GM23338 (cell line): Measurements from ENCODE around the gene CYTIP. TPM values are rescaled to one million over a fixed set of nuclear protein-coding genes. Genes with fewer than 3 reads are reported as not detected.

ENCODE experiments used
- ATAC-seq: fragments of 200-7000 bp; cut with Tn5 transposase; 3 replicates; pipeline ENCODE4 v1.9.1; 2020
- DNase-seq: peaks from one replicate; pipeline ENCODE4 v3.0.0-alpha.2; 2015; ENCODE audit warnings: low spot score
- H2AFZ ChIP-seq: fragments of 200-600 bp; sonication (generic); 2 replicates; pipeline ENCODE4 v1.8.0; 2016; ENCODE audit warnings: antibody characterized with exemption, mild to moderate bottlenecking, moderate library complexity
- H3F3A ChIP-seq: fragments of 200-600 bp; sonication (generic); replicated peaks from 2 replicates; pipeline ENCODE4 v1.8.0; 2017; ENCODE audit warnings: antibody characterized with exemption, mixed run types, low read depth
- H3K27ac ChIP-seq: fragments of 200-600 bp; sonication (generic); 2 replicates; pipeline ENCODE4 v1.6.1; 2016; ENCODE audit warnings: low read depth
- H3K27me3 ChIP-seq: fragments of 200-600 bp; sonication (generic); 2 replicates; pipeline ENCODE4 v1.8.0; 2016; ENCODE audit warnings: mild to moderate bottlenecking, mixed run types, moderate library complexity; ENCODE audit not compliant: insufficient read depth
- H3K36me3 ChIP-seq: fragments of 200-600 bp; sonication (generic); 2 replicates; pipeline ENCODE4 v1.8.0; 2016; ENCODE audit warnings: mild to moderate bottlenecking; ENCODE audit not compliant: insufficient read depth
- H3K4me1 ChIP-seq: fragments of 200-600 bp; sonication (generic); 2 replicates; pipeline ENCODE4 v1.8.0; 2016; ENCODE audit warnings: mild to moderate bottlenecking, moderate library complexity; ENCODE audit not compliant: insufficient read depth
- H3K4me2 ChIP-seq: fragments of 200-600 bp; sonication (generic); 2 replicates; pipeline ENCODE4 v1.7.1; 2017; ENCODE audit warnings: mixed run types
- H3K4me3 ChIP-seq: fragments of 200-600 bp; sonication (generic); 2 replicates; pipeline ENCODE4 v1.6.1; 2016; ENCODE audit warnings: mixed run types
- H3K79me2 ChIP-seq: fragments of 200-600 bp; sonication (generic); replicated peaks from 2 replicates; pipeline ENCODE4 v1.8.0; 2017; ENCODE audit warnings: mild to moderate bottlenecking; ENCODE audit not compliant: insufficient read depth
- H3K9me2 ChIP-seq: fragments of 200-600 bp; sonication (generic); 2 replicates; pipeline ENCODE4 v1.8.0; 2017; ENCODE audit not compliant: insufficient read depth
- H4K20me1 ChIP-seq: fragments of 200-600 bp; sonication (generic); replicated peaks from 2 replicates; pipeline ENCODE4 v1.8.0; 2017; ENCODE audit warnings: mild to moderate bottlenecking; ENCODE audit not compliant: insufficient read depth
- H3K27ac Mint-ChIP-seq: 2 replicates; pipeline ENCODE4 v1.8.0; 2020; ENCODE audit warnings: inconsistent platforms, mild to moderate bottlenecking, moderate library complexity, mixed read lengths
- H3K27me3 Mint-ChIP-seq: 3 replicates; pipeline ENCODE4 v1.8.0; 2022; ENCODE audit warnings: low read depth, mild to moderate bottlenecking, moderate library complexity, mixed read lengths, inconsistent platforms; ENCODE audit not compliant: insufficient read depth, poor library complexity
- H3K36me3 Mint-ChIP-seq: 3 replicates; pipeline ENCODE4 v1.8.0; 2021; ENCODE audit warnings: low read depth, mild to moderate bottlenecking, inconsistent platforms, moderate library complexity, mixed read lengths
- H3K4me1 Mint-ChIP-seq: 3 replicates; pipeline ENCODE4 v1.8.0; 2020; ENCODE audit warnings: mild to moderate bottlenecking, inconsistent platforms, mixed read lengths
- H3K4me3 Mint-ChIP-seq: 3 replicates; pipeline ENCODE4 v1.8.0; 2021; ENCODE audit warnings: moderate library complexity, mild to moderate bottlenecking, inconsistent platforms, mixed read lengths
- H3K9me3 Mint-ChIP-seq: 3 replicates; pipeline ENCODE4 v1.8.0; 2020; ENCODE audit warnings: moderate library complexity, mild to moderate bottlenecking, inconsistent platforms, mixed read lengths
- CREB1 ChIP-seq: fragments of 250-450 bp; sonication (Bioruptor Pico); IDR thresholded peaks from 2 replicates; pipeline ENCODE4 v1.5.0; 2020; ENCODE audit warnings: low read depth, mild to moderate bottlenecking, moderate library complexity
- EZH2 ChIP-seq: fragments of 200-600 bp; sonication (generic); IDR thresholded peaks from one replicate; pipeline ENCODE4 v1.8.0; 2017; ENCODE audit warnings: antibody characterized with exemption, mild to moderate bottlenecking, low read depth; ENCODE audit not compliant: unreplicated experiment
- EZH2phosphoT487 ChIP-seq: fragments of 200-600 bp; sonication (generic); IDR thresholded peaks from one replicate; pipeline ENCODE4 v1.8.1; 2018; ENCODE audit warnings: antibody characterized with exemption; ENCODE audit not compliant: unreplicated experiment
- JUNB ChIP-seq: IDR thresholded peaks from one replicate; pipeline ENCODE4 v1.6.1; 2016; ENCODE audit warnings: antibody characterized with exemption; ENCODE audit not compliant: unreplicated experiment
- NANOG ChIP-seq: IDR thresholded peaks from 2 replicates; pipeline ENCODE4 v1.6.1; 2016; ENCODE audit warnings: antibody characterized with exemption, borderline replicate concordance
- POLR2AphosphoS5 ChIP-seq: IDR thresholded peaks from 2 replicates; pipeline ENCODE4 v1.6.1; 2016; ENCODE audit warnings: antibody characterized with exemption, low read depth
- STAT1 ChIP-seq: IDR thresholded peaks from one replicate; pipeline ENCODE4 v1.6.1; 2016; ENCODE audit warnings: antibody characterized with exemption; ENCODE audit not compliant: unreplicated experiment
- ZNF114 ChIP-seq: fragments of 250-450 bp; sonication (Bioruptor Pico); IDR thresholded peaks from 2 replicates; pipeline ENCODE4 v1.5.0; 2020; ENCODE audit warnings: mild to moderate bottlenecking, moderate library complexity
- polyA plus RNA-seq: library from polyadenylated mRNA; unstranded; fragments of >200 nt; fragmentation: Nextera tagmentation; extraction: Ambion mirVana; gene quantifications from 2 replicates; pipeline ENCODE4 v1.2.1, GENCODE V29; 2016
- total RNA-seq: library from RNA; depleted of rRNA; stranded (reverse); fragments of >200 nt; shearing (Covaris generic); gene quantifications from 2 replicates; pipeline ENCODE4 v1.2.3, GENCODE V29; 2014
- TF ChIP-seq, protein P1 (sequence below), 2 experiments: fragments of 200-600 bp in 1 of 2; sonication (generic) in 1 of 2; conservative IDR thresholded peaks; 2 replicates each; pipeline versions ENCODE4 v1.5.1 to v1.6.1; 2016 to 2017; ENCODE audit warnings: antibody characterized with exemption in 2 of 2, low read depth in 2 of 2, mild to moderate bottlenecking in 2 of 2, moderate library complexity in 1 of 2
- TF ChIP-seq, protein P2 (sequence below): IDR thresholded peaks from 2 replicates; pipeline ENCODE4 v1.6.1; 2016; ENCODE audit warnings: antibody characterized with exemption

The CYTIP gene
- total and polyA plus RNA-seq, 2 experiments from 2014 or later: not detected

DNA sequence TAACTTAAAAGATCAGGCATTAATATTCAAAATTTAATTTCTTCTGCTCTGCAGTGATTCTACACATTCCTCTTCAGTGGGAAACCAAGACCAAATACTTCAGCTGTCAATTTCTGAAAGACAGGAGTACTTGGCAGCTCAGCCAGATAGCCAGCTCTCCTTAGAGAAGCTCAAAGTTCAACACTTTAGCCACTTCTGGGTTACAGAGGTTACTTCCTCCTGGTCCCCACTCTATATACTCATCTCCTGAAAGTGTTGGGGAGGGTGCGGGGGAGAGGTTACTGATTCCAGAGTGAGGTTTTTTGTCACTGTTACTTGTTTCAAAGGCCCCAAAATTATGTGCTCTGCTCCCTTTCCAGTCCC lies 4.1 kb downstream of the CYTIP start:
- H3K27me3 ChIP-seq: no peaks in the 10 kb centered on the region
- H3K36me3 ChIP-seq: no peaks in the 10 kb centered on the region
- DNase-seq (no peak), ATAC-seq (no peak)
- peaks cover 1% of the 10 kb centered on the region for H3K27me3 Mint-ChIP-seq
- H3K9me2 ChIP-seq: no peaks in the 10 kb centered on the region
- H3K9me3 Mint-ChIP-seq: no peaks in the 10 kb centered on the region
- no peak overlapping the region for H3K27ac Mint-ChIP-seq
- H3K4me3 Mint-ChIP-seq: no peak overlapping the region
- no peaks in the 10 kb centered on the region for H3F3A ChIP-seq
- H3K4me1 Mint-ChIP-seq: peaks cover 2% of the 10 kb centered on the region; the same call in 2 of the 3 replicates
- H3K79me2 ChIP-seq: no peaks in the 10 kb centered on the region
- H3K4me3 ChIP-seq: no peak overlapping the region
- no peaks in the 10 kb centered on the region for H4K20me1 ChIP-seq
- H3K4me2 ChIP-seq: no peak overlapping the region
- H3K36me3 Mint-ChIP-seq: no peaks in the 10 kb centered on the region
- H2AFZ ChIP-seq: no peak overlapping the region
- no peak overlapping the region for H3K27ac ChIP-seq
- TF ChIP-seq EZH2phosphoT487 (no peak), ZNF114 (no peak), JUNB (no peak), POLR2AphosphoS5 (no peak)
- TF ChIP-seq, protein P1, sequence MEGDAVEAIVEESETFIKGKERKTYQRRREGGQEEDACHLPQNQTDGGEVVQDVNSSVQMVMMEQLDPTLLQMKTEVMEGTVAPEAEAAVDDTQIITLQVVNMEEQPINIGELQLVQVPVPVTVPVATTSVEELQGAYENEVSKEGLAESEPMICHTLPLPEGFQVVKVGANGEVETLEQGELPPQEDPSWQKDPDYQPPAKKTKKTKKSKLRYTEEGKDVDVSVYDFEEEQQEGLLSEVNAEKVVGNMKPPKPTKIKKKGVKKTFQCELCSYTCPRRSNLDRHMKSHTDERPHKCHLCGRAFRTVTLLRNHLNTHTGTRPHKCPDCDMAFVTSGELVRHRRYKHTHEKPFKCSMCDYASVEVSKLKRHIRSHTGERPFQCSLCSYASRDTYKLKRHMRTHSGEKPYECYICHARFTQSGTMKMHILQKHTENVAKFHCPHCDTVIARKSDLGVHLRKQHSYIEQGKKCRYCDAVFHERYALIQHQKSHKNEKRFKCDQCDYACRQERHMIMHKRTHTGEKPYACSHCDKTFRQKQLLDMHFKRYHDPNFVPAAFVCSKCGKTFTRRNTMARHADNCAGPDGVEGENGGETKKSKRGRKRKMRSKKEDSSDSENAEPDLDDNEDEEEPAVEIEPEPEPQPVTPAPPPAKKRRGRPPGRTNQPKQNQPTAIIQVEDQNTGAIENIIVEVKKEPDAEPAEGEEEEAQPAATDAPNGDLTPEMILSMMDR (conservative IDR thresholded peaks at IDR 0.05; ENCODE audit: low read depth in 2 of 2): no peak
- no peaks in the 10 kb centered on the region for H3K4me1 ChIP-seq

DNA sequence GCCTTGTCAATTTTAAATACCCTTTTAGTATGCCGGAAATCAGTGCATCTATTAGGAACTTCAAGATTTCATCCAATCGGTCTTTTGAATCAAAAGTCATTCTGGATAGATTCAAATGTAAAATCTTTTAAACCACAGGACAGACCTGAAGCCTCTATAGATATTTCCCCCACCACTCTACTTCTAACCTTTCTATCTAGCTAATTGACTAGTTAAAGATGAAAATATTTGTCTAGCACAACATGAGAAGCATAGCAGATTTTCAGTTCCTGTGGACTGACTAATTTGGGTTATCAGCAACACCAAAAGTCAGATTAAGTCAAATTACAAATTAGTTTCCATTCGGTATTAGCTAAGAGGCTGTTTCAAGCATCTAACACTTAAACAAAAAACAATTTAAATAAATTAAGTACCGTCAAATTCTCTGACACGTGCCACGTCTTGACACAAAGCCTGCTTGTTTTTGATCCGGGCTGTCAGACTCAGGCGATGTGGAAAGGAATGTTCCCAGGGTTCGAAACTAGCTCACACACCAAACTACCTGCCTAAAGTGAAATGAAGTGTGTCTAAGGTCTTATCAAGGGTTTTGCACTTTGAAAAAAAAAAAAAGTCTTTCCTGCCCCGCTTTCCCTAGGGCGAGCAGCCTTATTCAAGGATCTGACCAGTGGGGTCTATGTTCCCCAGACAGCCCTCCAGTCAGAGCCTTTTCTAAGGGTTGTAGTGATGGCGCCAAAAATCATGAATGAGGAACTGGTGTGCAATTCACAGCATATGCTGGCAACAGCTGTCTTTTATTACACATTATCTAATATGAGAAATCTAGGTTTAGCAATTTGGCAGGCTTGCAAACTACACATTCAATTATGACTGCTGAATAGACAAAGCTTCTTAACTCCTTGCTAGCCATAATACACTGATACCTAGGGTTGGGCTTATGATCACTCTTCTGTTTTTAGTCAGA lies 4.7 kb downstream of the CYTIP start:
- ATAC-seq (no peak), DNase-seq (no peak)
- H3K27ac Mint-ChIP-seq: no peak overlapping the region
- H3K9me3 Mint-ChIP-seq: no peaks in the 10 kb centered on the region
- Histone ChIP-seq H3K27me3 (no peaks in the 10 kb centered on the region), H2AFZ (no peak overlapping the region; the same call in 1 of the 2 replicates), H3K27ac (no peak overlapping the region), H3F3A (no peaks in the 10 kb centered on the region), H4K20me1 (no peaks in the 10 kb centered on the region), H3K4me1 (no peaks in the 10 kb centered on the region), H3K4me3 (no peak overlapping the region), H3K36me3 (no peaks in the 10 kb centered on the region), H3K79me2 (no peaks in the 10 kb centered on the region), H3K4me2 (no peak overlapping the region), H3K9me2 (no peaks in the 10 kb centered on the region)
- no peaks in the 10 kb centered on the region for H3K36me3 Mint-ChIP-seq
- no peak for TF ChIP-seq EZH2
- TF ChIP-seq EZH2phosphoT487: no peak
- TF ChIP-seq POLR2AphosphoS5: no peak
- no peak overlapping the region for H3K4me3 Mint-ChIP-seq
- H3K4me1 Mint-ChIP-seq: peaks cover 2% of the 10 kb centered on the region; the same call in 2 of the 3 replicates
- H3K27me3 Mint-ChIP-seq: peaks cover 3% of the 10 kb centered on the region

DNA sequence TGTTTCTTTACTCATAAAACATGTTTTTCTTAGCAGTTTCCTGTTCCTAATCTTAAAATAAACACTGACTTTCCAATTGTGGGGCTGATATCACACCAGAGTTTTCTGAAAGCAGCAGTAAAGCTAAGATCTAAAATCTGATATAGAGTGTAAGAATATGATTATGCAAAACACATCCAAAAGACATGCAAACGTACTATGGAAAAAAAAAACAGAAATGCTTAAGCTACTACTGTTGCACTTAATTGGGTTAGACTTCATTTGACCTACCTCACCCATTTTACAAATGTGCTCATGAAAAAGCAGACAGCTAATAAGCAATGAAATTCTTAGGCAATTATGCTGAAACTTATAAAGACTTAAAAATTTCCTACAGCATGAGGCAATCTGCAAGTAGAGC lies 10.5 kb downstream of the CYTIP start:
- Histone ChIP-seq H3K9me2 (no peaks in the 10 kb centered on the region; the same call in 1 of the 2 replicates), H4K20me1 (no peaks in the 10 kb centered on the region), H3K27ac (no peak overlapping the region), H3K4me2 (no peak overlapping the region), H3K79me2 (no peaks in the 10 kb centered on the region), H3K27me3 (no peaks in the 10 kb centered on the region), H3K36me3 (no peaks in the 10 kb centered on the region), H3K4me1 (no peaks in the 10 kb centered on the region), H3K4me3 (no peak overlapping the region), H3F3A (no peaks in the 10 kb centered on the region), H2AFZ (no peak overlapping the region)
- peaks cover 7% of the 10 kb centered on the region for H3K4me1 Mint-ChIP-seq
- no peak for DNase-seq
- H3K27ac Mint-ChIP-seq: no peak overlapping the region
- ATAC-seq: no peak
- H3K9me3 Mint-ChIP-seq: no peaks in the 10 kb centered on the region
- peaks cover 3% of the 10 kb centered on the region for H3K27me3 Mint-ChIP-seq
- no peaks in the 10 kb centered on the region for H3K36me3 Mint-ChIP-seq
- no peak overlapping the region for H3K4me3 Mint-ChIP-seq
- TF ChIP-seq, protein P2, sequence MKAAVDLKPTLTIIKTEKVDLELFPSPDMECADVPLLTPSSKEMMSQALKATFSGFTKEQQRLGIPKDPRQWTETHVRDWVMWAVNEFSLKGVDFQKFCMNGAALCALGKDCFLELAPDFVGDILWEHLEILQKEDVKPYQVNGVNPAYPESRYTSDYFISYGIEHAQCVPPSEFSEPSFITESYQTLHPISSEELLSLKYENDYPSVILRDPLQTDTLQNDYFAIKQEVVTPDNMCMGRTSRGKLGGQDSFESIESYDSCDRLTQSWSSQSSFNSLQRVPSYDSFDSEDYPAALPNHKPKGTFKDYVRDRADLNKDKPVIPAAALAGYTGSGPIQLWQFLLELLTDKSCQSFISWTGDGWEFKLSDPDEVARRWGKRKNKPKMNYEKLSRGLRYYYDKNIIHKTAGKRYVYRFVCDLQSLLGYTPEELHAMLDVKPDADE: no peak
- TF ChIP-seq JUNB: no peak
- no peak for TF ChIP-seq POLR2AphosphoS5
- TF ChIP-seq STAT1: no peak
- no peak for TF ChIP-seq EZH2
- no peak for TF ChIP-seq NANOG
- no peak for TF ChIP-seq EZH2phosphoT487
- TF ChIP-seq CREB1 (CRISPR knock-in tag): no peak
